ENCODE data around the gene TMEM150B. TPM values are rescaled to one million over a fixed set of nuclear protein-coding genes. Genes with fewer than 3 reads are reported as not detected.

TMEM150B gene
- total and polyA plus RNA-seq, 8 donors: 0.49 to 29.5 (median 0.90) TPM

GRCh38 chr19:55321466-55322137, 3.5 kb downstream of the TMEM150B start:
- ATAC-seq: no peak
- Histone ChIP-seq H3K4me3 (peak overlapping the region in 1 of 2 donors; percentile 33), H3K27ac (no peak overlapping the region), H3K9me3 (no peaks in the 10 kb centered on the region), H3K36me3 (peaks cover 0 to 14% of the 10 kb centered on the region in 2 donors), H3K4me1 (peaks cover 0 to 19% of the 10 kb centered on the region in 2 donors), H3K27me3 (peaks cover 0 to 23% of the 10 kb centered on the region in 2 donors)
- TF ChIP-seq CTCF (IDR thresholded peaks at IDR 0.05): no peak
- intact Hi-C loops (cut with DNase I): no loop called here
- no peak for DNase-seq

- peaks cover 0 to 23% of the 10 kb centered on the region in 2 donors for H3K27me3 ChIP-seq
- peaks cover 0 to 21% of the 10 kb centered on the region in 2 donors for H3K36me3 ChIP-seq
- H3K4me1 ChIP-seq: peaks cover 0 to 18% of the 10 kb centered on the region in 2 donors
- H3K9me3 ChIP-seq: no peaks in the 10 kb centered on the region
- no peak for TF ChIP-seq CTCF (IDR thresholded peaks at IDR 0.05)
- no peak for ATAC-seq
- no peak for DNase-seq
- H3K27ac ChIP-seq: no peak overlapping the region
- intact Hi-C loops (cut with DNase I): no loop called here
- peak overlapping the region in 1 of 2 donors; percentile 33 for H3K4me3 ChIP-seq
Measured at GRCh38 chr19:55320844-55321419, 4.2 kb downstream of the TMEM150B start.

GRCh38 chr19:55319785-55320184, 5.4 kb downstream of the TMEM150B start:
- Histone ChIP-seq H3K9me3 (no peaks in the 10 kb centered on the region), H3K36me3 (peaks cover 0 to 23% of the 10 kb centered on the region in 2 donors), H3K27ac (no peak overlapping the region), H3K4me1 (peaks cover 0 to 10% of the 10 kb centered on the region in 2 donors), H3K27me3 (peaks cover 0 to 23% of the 10 kb centered on the region in 2 donors), H3K4me3 (no peak overlapping the region)
- ATAC-seq: peak; percentile 87
- DNase-seq: peak in 1 of 4 donors; percentile 51
- TF ChIP-seq CTCF (IDR thresholded peaks at IDR 0.05): no peak
- intact Hi-C loops (cut with DNase I): no loop called here

GRCh38 chr19:55316646-55317045, 8.5 kb downstream of the TMEM150B start:
- peaks cover 0 to 11% of the 10 kb centered on the region in 2 donors for H3K27me3 ChIP-seq
- ATAC-seq: no peak
- H3K4me1 ChIP-seq: peaks cover 0 to under 1% of the 10 kb centered on the region in 2 donors
- no peak for DNase-seq
- H3K27ac ChIP-seq: no peak overlapping the region
- peaks cover 0 to 32% of the 10 kb centered on the region in 2 donors for H3K36me3 ChIP-seq
- intact Hi-C loops (cut with DNase I): no loop called here
- H3K4me3 ChIP-seq: no peak overlapping the region
- no peak for TF ChIP-seq CTCF (IDR thresholded peaks at IDR 0.05)
- H3K9me3 ChIP-seq: no peaks in the 10 kb centered on the region

- Histone ChIP-seq H3K9me3 (no peaks in the 10 kb centered on the region), H3K27me3 (peaks cover 0 to 11% of the 10 kb centered on the region in 2 donors), H3K4me1 (no peaks in the 10 kb centered on the region), H3K4me3 (no peak overlapping the region), H3K27ac (no peak overlapping the region), H3K36me3 (peaks cover 0 to 32% of the 10 kb centered on the region in 2 donors)
- DNase-seq: no peak
- intact Hi-C loops (cut with DNase I): no loop called here
- ATAC-seq: no peak
- TF ChIP-seq CTCF (IDR thresholded peaks at IDR 0.05): no peak
Measured at GRCh38 chr19:55315956-55316525, 9.1 kb downstream of the TMEM150B start.
